HG03571 (cell line): ENCODE measurements around the gene HOXA10.
A peak's percentile ranks its signal among the peaks of the same experiment; 100 is the strongest.

Source experiments
- ATAC-seq: cut with Tn5 transposase; IDR thresholded peaks from one replicate; pipeline ENCODE4 v1.9.1; 2021; ENCODE audit not compliant: unreplicated experiment

The HOXA10 gene

DNA sequence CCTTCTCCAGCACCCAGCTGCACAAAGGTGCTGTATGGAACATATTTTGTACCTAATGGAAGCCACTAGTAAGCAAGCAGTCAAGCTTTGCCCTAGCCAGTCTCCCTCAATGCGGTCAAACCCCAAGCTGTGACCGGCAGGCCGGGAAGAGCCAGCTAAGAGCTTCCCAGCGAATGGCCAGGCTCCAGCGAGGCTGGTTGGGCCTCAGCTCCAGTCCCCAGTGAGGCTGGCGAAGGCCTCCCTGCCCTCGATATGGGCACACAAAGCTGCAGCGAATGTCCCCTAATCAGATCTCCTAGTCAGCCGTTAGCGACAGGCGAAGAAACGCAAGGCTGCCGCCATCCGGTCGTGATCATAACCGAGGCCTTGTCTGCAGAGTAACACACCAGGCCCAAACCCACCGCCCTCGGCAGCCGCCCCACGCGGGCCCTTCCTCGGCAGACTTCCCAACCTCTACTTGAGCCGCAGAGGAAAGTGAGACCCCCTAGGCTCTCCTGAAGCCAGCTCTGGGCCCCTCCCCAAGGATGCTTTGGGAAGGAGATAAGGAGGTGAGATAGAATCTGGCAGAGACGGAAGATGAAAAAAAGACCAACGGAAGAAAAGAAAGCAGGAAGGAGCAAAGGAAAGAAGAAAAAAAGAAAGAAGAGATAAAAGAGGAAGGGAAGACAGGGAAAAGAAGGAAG is 5.7 kb downstream of the HOXA10 start:
- ATAC-seq: no peak

DNA sequence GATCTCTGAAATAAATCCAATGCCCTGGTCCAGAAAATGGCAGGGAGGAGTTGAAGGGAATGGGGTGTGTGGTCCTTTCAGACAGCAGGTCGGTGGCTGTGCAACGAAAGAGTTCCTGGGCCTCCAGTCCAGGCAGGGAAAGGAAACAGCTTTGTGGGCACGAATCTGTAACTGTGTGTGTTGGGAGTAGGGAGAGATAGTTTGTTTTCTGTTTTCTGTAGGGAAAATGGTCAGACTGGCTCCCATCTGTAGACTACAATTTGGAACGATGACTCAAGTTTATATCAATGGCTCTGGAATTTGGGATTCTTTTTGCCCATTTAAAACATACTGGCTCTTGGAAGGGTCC is 6.2 kb downstream of the HOXA10 start:
- no peak for ATAC-seq

DNA sequence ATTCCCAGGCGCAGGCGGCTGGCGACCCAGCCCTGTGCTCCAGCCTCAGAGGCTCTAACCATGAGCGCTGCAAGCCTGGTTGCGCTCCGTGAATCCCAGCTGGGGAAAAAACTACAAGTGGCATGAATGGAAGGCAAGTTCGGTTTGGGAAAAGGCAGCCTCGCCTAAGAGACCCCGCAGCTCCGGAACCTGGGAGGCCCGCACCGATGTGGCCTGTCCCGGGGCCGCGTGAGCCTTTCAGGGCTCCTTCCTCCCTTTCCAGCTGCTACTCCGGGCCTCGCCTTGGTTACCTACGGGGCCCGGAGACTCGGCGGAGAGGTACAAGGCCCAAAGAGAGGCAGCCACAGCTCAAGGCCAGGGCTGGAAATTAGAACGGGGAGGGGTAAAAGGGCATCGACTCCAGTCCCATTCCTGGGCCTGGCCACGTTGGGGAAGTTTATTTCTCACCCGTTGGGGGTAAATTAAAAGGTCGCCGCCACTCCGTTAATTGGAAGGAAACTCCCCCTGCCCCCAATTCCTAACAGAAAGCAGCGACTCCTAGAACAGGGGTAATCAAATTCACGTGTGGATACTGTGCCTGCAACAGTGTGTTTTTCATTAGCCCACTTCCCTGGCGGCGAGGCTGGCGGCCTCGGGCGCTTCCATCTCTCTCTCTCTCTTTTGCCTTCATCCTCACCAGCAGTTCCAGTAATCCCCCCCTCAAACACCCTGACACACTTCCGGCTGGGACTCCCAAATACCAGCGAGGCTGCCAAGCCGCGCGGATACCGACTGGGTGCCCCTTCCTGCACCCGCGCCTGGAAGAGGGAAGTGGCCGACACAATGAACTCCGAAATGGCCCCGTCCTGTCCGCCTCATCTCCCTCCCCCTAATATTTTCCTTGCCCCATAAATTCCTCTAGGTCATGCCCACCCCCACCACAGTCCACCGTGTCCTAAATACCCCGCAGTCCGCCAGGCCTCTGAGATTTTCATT is 7.3 kb downstream of the HOXA10 start:
- ATAC-seq: no peak

DNA sequence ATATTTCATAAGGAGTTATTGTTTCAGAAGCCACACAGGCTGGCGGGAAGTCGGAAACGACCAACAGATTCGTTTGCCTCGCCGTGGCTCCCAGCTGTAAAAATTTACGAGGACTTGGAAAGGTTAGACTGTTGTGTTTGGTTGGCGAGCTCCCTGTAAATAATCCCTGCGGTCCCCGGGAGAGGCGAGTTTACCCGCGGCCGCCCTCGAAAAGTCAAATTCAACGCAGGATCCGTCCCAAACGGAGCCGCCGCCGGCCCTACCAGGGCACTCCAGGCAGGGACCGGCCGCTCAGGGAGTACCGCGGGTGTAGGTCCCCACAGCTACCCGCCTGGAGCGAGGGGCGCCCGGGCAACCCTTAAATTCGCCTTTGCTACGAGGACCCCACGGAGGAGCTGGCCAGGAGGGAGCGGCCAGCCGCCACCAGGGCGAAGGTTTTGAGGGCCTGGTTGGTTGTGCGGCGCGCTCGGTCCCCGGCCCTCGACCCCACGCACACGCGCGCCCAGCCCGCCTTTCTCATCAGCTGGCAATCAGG is 8.1 kb downstream of the HOXA10 start:
- ATAC-seq: no peak

DNA sequence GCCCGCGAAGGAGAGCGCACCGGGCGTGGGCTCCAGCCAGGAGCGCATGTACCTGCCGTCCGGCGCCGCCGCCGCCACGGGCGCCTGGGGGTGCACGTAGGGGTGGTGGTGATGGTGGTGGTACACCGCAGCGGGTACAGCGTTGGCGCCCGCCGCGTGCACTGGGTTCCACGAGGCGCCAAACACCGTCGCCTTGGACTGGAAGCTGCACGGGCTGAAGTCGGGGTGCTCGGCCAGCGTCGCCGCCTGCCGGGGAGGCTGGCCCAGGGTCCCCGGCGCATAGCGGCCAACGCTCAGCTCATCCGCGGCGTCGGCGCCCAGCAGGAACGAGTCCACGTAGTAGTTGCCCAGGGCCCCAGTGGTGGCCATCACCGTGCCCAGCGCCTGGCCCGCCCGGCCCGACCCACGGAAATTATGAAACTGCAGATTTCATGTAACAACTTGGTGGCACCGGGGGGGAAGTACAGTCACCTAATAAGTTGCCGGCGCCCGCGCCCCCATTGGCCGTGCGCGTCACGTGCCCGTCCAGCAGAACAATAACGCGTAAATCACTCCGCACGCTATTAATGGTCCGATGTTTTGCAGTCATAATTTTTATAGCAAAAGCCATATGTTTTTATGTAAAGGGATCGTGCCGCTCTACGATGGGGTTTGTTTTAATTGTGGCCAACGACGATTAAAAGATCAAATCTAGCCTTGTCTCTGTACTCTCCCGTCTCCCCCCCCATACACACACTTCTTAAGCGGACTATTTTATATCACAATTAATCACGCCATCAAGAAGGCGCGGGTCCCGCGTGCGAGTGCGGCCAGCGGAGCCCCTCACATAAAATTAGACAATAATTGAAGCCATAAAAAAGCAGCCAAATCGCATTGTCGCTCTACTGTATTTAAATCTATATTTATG is 8.8 kb downstream of the HOXA10 start, which contains the start of gene HOXA9:
TSS of gene HOXA9 (minus strand) at position 449 of the 907 bp plus-strand sequence. CDS start at position 369, 80 bp downstream.
- ATAC-seq: no peak

DNA sequence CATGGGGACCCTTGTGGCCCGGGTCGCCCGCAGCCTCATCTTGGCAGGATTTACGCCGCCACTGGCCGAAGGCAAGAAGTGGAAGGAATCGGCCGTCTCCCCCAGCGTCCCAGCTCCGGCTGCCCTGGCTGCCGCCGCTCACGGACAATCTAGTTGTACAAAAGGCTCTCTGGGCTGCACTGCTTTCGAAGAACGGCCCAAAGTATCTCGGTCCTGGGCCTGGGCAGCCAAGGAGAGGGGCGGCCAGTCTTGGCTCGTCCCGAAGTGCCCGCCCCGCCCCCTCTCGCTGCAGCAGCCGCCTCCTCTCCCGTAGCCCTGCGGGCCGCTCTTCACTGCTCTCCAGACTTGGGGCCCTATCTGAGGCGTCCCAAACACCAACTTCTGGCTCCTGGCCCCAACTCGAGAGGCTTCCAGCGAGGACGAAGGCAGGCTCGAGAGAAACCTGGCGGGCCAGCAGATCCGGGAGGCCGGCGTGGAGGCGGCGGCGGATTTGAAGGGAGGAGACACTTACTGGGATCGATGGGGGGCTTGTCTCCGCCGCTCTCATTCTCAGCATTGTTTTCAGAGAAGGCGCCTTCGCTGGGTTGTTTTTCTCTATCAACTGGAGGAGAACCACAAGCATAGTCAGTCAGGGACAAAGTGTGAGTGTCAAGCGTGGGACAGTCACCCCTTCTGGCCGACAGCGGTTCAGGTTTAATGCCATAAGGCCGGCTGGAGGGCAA is 9.6 kb downstream of the HOXA10 start:
- no peak for ATAC-seq

DNA sequence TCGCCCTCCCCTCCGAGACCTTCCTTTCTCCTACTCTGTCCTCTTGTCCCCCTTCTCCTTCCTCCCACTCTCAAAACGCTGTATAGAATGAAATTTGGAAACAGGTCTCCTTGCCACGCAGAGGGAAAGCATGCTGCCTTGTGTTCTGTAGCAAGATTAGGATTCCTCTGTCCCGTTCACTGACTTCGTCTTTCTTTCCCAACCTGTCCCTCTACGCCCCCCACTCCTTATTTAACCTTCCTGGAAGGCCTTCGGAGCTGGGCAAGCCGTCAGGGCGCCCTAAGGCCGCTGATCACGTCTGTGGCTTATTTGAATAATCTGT is 10.1 kb downstream of the HOXA10 start:
- ATAC-seq: no peak

DNA sequence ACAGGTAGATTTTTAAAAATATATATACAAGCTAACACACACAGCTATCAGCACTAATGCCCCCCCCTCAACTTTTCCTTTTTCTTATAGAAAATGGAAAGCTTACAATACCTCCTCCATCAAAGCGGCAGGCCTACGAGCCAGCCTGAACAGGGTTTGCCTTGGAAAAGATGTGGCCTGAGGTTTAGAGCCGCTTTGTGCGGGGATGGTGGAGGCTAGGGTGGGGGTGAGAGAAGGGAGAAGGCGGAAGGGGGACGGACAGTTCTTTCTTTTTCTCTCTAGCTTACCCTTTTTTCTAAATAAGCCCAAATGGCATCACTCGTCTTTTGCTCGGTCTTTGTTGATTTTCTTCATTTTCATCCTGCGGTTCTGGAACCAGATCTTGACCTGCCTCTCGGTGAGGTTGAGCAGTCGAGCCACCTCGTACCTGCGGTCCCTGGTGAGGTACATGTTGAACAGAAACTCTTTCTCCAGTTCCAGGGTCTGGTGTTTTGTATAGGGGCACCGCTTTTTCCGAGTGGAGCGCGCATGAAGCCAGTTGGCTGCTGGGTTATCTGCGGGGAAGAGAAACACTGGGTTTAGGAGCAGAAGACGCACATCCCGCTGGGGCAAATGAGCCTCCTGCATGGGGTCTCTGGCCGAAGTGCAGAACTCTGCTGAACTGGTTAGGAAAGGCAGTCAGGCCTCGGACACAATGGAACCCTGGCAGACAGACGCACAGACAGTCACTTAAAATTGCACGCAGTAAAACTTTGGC is 10.7 kb downstream of the HOXA10 start:
- no peak for ATAC-seq

DNA sequence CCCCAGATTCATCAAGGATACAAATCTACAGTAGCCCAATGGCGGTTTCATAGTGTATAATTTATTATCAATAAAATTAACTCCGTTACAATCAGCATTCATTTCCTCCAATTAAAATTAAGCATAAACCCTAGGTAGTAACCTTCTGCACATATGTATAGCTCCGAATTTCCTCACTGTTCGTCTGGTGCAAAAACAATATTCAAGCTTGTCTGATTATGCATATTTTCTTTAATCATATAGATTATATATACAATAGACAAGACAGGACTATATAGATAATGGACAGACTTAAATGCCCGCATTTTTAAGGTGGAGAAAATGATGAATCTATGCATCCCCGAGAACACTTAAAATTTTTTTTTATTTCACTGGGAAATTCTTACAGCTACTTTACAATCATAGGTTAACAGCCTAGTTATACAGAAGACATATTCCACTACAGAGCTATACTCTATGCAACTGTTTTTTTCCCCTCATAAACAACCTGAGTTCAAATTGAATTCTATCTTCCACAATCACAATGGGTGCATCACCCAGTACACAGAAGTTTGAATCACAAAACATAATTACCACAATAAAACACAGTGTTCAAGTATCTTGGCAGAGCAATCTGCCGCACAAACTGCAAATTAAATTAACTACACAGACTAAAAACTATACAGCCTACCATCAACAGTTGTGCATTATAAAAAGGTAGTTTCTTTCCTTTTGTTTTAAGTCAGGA is 11.4 kb downstream of the HOXA10 start:
- ATAC-seq: no peak

DNA sequence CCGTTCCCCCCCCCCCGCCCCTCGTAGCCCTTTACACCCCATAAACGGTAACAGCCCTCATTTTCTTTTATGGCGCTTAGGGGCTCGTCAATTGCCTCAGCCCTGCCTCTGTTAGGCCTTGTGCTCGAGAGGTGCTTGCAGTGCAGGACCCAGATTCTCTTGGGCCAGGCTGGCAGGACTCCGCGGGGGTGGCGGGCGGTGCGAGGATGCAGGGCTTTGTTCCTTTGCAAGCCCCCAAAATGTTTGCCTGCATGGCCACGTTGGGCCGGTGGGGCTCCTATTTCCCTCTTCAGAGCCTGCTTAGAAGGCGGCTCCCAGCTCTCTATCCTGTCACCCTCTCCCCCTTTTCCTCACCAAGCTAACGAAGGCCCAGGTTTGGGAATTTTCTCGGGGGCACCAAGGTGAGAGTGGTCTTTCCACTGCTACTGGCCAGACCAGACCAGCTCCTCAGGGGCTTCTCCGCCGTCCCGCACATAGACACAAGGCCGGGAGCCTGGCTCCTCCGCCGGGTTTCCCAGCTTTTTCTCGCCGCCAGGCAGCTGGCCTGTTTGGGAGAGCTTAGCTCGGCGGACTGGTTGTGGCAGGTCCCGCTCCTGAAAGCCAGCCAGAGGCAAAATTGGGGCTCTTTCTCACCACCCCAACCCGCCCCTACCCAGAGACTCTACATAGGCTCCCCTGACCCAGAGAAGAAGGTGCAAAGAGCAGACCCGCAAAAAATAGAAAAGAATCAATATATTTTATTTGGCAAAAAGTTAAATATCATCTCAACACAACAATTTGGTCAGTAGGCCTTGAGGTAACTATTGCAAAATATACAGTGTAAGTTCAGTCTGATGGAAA is 12.2 kb downstream of the HOXA10 start:
- ATAC-seq: no peak

DNA sequence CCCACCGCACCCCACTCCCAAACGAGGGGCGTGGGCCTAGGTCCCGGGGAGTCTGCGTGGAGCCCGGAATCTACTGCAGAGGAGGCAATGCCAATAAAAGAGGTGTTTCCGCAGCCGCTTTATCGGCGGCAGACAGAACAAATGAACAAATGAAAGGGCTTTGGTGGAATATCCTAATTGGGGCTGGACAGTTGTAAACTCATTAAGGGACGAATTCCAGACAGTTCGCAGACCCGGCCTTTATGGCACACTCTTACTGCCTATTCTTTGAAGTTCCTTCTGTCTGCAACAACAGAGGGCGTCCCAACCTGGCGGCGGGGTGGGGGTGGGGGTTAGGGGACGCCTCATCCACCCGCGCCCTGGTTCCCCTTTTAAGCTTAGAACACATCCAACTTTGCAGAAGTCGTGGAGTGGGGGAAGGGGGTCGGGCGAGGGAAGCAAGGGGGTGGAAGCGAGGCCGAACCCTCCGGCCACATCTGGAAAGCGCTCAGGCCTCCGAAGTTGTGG is 12.9 kb downstream of the HOXA10 start:
- ATAC-seq: no peak

DNA sequence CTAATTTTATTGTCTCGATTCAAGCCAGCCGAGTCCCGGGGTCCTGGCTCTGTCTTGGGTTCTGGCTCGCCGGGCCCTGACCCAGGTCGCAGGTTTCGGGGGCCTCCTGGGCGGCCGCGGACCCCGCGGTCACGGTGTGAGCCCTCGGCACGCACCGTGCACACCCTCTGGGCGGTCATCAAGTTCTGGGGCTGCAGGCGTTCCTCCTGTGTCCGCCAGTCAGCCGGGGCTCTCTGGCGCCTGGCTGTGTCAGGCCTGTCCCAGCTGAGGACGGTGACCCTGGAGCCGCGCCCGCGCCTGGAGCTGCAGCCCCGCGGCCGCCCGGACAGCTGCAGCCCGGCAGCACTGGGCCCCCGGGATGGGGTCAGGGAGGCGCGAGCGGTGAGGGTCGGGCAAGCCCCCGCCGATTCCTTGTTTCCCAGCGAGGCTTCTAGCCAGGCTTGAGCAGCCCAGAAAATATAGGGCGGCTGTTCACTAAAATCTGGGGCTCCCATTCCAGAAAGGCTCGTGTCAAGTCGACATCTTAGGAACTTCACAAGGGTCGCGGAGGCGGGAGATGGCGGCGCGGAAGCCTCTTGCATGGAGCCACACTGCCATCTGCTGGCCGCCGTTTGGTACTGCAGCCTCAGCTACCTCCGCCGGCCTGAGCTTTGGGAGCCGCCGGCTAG is 13.4 kb downstream of the HOXA10 start:
- ATAC-seq: peak; percentile 65

DNA sequence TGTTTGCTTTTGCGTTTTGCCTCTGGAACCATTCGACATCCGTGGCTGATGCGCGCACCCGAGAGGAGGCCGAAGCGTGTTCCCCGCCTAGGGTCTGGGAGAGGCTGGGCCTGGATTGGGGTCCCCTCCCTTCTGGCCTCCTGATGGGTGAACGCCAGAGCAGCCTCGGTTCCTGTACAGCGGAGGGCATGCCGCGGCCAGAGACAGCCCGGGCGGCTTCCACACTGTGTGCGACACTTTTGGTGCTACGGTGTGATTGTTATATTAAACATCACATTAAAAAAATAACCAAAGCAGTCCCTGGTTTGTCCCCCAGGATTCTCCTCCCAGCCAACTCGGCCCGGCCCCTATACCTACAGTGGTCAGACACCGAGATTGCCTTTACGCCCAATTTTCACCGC is 14.0 kb downstream of the HOXA10 start:
- ATAC-seq: no peak

DNA sequence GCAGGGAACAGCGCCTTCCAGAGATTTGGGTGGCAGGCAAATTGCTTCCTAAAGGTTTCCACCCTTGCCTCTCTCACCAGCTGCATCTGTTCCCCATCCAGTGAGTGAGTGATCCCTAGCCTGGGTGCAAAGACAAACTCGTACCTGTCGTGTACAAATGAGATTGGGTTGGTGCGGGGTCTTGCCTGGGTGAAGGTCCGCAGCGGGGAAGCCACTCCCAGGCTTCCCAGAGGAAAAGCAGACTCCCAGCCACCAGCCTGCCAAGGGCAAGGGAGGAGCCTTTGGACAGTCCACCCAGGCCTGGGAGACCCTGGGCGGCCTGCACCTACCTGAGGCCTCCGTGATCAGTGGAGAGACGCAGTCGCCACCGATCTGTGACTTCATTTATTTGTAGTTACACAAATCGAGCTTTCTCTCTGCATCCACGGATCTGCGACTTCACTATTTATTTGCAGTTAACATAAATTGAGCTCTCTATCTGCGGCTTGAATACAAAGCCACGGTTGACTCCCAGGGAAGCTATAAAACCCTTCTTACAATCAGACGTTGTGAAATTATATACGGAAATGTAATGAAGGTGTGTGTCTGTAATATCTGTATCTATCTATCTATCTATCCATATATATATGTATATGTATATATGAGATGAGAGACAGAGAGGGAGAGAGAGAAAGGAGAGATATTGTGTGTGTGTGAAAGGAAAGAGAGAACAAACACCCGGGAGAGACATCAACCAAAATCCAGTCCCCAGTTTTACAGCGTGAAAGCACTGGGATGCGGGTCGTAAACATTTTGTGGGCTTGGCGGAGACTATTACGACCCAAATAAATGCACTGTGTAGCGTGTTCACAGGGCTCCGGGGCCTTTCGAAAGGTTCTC is 14.6 kb downstream of the HOXA10 start:
- no peak for ATAC-seq

DNA sequence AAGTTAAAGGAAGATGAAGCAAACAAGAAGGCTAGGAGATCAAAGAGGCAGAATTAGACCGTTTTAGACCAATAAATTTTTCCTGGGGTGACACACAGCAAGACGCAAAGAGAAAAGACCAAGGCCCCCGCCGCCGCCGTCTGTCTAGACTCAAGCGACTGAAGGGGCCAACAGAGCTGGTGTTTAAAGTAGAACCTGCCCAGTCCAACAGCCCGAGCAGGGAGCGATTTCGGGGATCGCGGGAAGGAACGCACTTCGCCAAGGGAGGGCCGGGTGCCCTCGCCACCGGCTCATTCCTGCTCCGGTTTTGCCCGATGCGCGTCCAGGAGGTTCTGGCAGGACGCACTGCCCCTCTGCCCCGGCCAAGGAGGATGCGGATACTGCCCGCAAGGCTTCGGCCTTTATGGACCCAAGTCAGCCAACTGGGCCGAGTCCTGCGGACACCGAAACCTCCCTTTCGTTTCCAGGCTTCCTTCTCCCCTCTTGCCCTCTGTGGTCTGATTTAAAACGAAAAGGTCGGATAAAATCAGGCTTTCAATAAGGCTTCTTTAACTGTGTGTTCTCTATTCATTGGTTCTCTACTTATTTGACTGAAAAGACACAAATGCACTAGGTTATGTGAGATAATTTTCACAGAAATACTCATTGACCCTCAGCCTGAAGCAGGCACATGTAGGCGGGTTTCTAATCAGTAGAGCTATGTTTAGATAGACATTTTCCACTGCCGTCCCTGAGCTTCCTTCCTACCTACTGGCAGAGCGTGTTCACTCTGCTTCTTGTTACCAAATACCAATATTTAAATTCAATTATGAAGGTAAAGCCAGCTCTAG is 15.5 kb downstream of the HOXA10 start:
- ATAC-seq: no peak
